Measurements from ENCODE around the gene COL26A1.
"Not testable (repeated sequence)": the region's sequence is repeated elsewhere in the genome, so short reads cannot be mapped to it uniquely, and the experiment has no call there.

Gene COL26A1

GRCh38 chr7:101428093-101428866, 65.6 kb downstream of the COL26A1 start:
- no peaks in the 10 kb centered on the region for H3K4me1 ChIP-seq (ENCODE audit: control insufficient read depth, insufficient read depth, low read length)
- CTCF ChIA-PET, result interaction anchor here (0.7 kb wide), 1 partner anchor 78 kb away, joined by 3 read pairs; no protein-coding TSS in a partner anchor
- H3K36me3 ChIP-seq (ENCODE audit: control insufficient read depth in 2 of 2, insufficient read depth in 1 of 2, low read length in 2 of 2), result no peaks in the 10 kb centered on the region
- no peak overlapping the region for H3K27ac ChIP-seq (ENCODE audit: extremely low read depth, low read depth, low read length)
- H3K9me3 ChIP-seq (ENCODE audit: control insufficient read depth, insufficient read depth, low read depth, low read length), result no peaks in the 10 kb centered on the region
- TF ChIP-seq ZNF121 (tag by site-specific recombination; IDR thresholded peaks at IDR 0.05), result peak; percentile 77; the same call in 1 of the 2 replicates
- TF ChIP-seq ZNF549 (tag by site-specific recombination; IDR thresholded peaks at IDR 0.05), result no peak
- TF ChIP-seq KLF9 (tag by site-specific recombination; IDR thresholded peaks at IDR 0.05; ENCODE audit: low read depth), result no peak
- H3K4me3 ChIP-seq (ENCODE audit: low read depth, low read length), result no peak overlapping the region
- POLR2A ChIA-PET, result interaction anchor here (0.6 to 0.7 kb wide), 2 partner anchors 15 to 61 kb away, joined by 3 to 5 read pairs; no protein-coding TSS in a partner anchor

GRCh38 chr7:101432316-101432715, 69.6 kb downstream of the COL26A1 start:
- Histone ChIP-seq H3K36me3 (ENCODE audit: control insufficient read depth in 2 of 2, insufficient read depth in 1 of 2, low read length in 2 of 2) (no peaks in the 10 kb centered on the region), H3K4me3 (ENCODE audit: low read depth, low read length) (no peak overlapping the region), H3K27ac (ENCODE audit: extremely low read depth, low read depth, low read length) (no peak overlapping the region), H3K4me1 (ENCODE audit: control insufficient read depth, insufficient read depth, low read length) (no peaks in the 10 kb centered on the region), H3K9me3 (ENCODE audit: control insufficient read depth, insufficient read depth, low read depth, low read length) (no peaks in the 10 kb centered on the region)
- no peak for TF ChIP-seq ZNF184 (tag by site-specific recombination; IDR thresholded peaks at IDR 0.05)
- TF ChIP-seq ZNF585B (tag by site-specific recombination; IDR thresholded peaks at IDR 0.05), result no peak
- TF ChIP-seq ZNF398 (tag by site-specific recombination; IDR thresholded peaks at IDR 0.05), result no peak
- TF ChIP-seq SP2 (tag by site-specific recombination; IDR thresholded peaks at IDR 0.05), result no peak
- no peak for TF ChIP-seq ZNF830 (tag by site-specific recombination; IDR thresholded peaks at IDR 0.05; ENCODE audit: low read depth)
- no peak for TF ChIP-seq ZBTB48 (tag by site-specific recombination; IDR thresholded peaks at IDR 0.05)
- no peak for TF ChIP-seq ZNF664 (tag by site-specific recombination; IDR thresholded peaks at IDR 0.05)
- ChIA-PET CTCF (interaction anchor here (0.8 to 2.0 kb wide), 2 partner anchors 8 to 68 kb away, joined by 3 to 6 read pairs; no protein-coding TSS in a partner anchor), POLR2A (interaction anchor here (0.7 kb wide), 1 partner anchor 217 kb away, joined by 3 read pairs; no protein-coding TSS in a partner anchor)

- no peaks in the 10 kb centered on the region for H3K9me3 ChIP-seq (ENCODE audit: control insufficient read depth, insufficient read depth, low read depth, low read length)
- no peak overlapping the region for H3K4me3 ChIP-seq (ENCODE audit: low read depth, low read length)
- ChIA-PET POLR2A (interaction anchor here (0.7 kb wide), 1 partner anchor 50 kb away, joined by 3 read pairs; no protein-coding TSS in a partner anchor), CTCF (interaction anchor here (0.6 kb wide), 1 partner anchor 47 kb away, joined by 4 read pairs; no protein-coding TSS in a partner anchor)
- no peaks in the 10 kb centered on the region for H3K4me1 ChIP-seq (ENCODE audit: control insufficient read depth, insufficient read depth, low read length)
- no peak for TF ChIP-seq ZNF341 (tag by site-specific recombination; IDR thresholded peaks at IDR 0.05; ENCODE audit: low read depth)
- no peak for TF ChIP-seq ZNF16 (tag by site-specific recombination; IDR thresholded peaks at IDR 0.05; ENCODE audit: low read depth)
- peak; percentile 93 for TF ChIP-seq ZNF214 (tag by site-specific recombination; IDR thresholded peaks at IDR 0.05; ENCODE audit: borderline replicate concordance)
- no peak overlapping the region for H3K27ac ChIP-seq (ENCODE audit: extremely low read depth, low read depth, low read length)
- no peaks in the 10 kb centered on the region for H3K36me3 ChIP-seq (ENCODE audit: control insufficient read depth in 2 of 2, insufficient read depth in 1 of 2, low read length in 2 of 2)
Measured at GRCh38 chr7:101433688-101434087, 71.0 kb downstream of the COL26A1 start.

- peak; percentile 94 for TF ChIP-seq ZNF121 (tag by site-specific recombination; IDR thresholded peaks at IDR 0.05)
- not testable (repeated sequence) for H3K36me3 ChIP-seq (ENCODE audit: control insufficient read depth in 2 of 2, insufficient read depth in 1 of 2, low read length in 2 of 2); H3K27ac ChIP-seq (ENCODE audit: extremely low read depth, low read depth, low read length); H3K4me3 ChIP-seq (ENCODE audit: low read depth, low read length); H3K9me3 ChIP-seq (ENCODE audit: control insufficient read depth, insufficient read depth, low read depth, low read length); H3K4me1 ChIP-seq (ENCODE audit: control insufficient read depth, insufficient read depth, low read length)
- POLR2A ChIA-PET, result interaction anchor here (0.7 kb wide), 1 partner anchor 50 kb away, joined by 3 read pairs; no protein-coding TSS in a partner anchor
- CTCF ChIA-PET, result interaction anchor here (0.6 kb wide), 1 partner anchor 46 kb away, joined by 4 read pairs; no protein-coding TSS in a partner anchor
Measured at GRCh38 chr7:101434155-101434554, 71.5 kb downstream of the COL26A1 start.
